Measurements from ENCODE around the gene PEX12.
"Not testable (repeated sequence)": the region's sequence is repeated elsewhere in the genome, so short reads cannot be mapped to it uniquely, and the experiment has no call there.

DNA sequence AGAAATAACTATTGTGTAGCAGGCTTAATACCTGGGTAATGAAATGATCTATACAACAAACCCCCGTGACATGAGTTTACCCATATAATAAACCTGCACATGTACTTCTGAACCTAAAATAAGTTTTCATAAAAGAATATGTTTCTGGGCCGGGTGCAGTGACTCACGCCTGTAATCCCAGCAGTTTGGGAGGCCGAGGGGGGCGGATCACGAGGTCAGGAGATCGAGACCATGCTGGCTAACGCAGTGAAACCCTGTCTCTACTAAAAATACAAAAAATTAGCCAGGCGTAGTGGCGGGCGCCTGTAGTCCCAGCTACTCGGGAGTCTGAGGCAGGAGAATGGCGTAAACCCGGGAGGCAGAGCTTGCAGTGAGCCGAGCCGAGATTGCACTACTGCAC, 15.2 kb downstream of the PEX12 start:
- TF ChIP-seq CTCF, POLR2A, POLR2AphosphoS5 (IDR thresholded peaks at IDR 0.05): not testable (repeated sequence)
